GM03348 (cell line): ENCODE measurements around the gene CRYGN.

Experiments
- DNase-seq: peaks from one replicate; pipeline ENCODE4 v3.0.0; 2012; ENCODE audit warnings: low spot score

Gene CRYGN

DNA sequence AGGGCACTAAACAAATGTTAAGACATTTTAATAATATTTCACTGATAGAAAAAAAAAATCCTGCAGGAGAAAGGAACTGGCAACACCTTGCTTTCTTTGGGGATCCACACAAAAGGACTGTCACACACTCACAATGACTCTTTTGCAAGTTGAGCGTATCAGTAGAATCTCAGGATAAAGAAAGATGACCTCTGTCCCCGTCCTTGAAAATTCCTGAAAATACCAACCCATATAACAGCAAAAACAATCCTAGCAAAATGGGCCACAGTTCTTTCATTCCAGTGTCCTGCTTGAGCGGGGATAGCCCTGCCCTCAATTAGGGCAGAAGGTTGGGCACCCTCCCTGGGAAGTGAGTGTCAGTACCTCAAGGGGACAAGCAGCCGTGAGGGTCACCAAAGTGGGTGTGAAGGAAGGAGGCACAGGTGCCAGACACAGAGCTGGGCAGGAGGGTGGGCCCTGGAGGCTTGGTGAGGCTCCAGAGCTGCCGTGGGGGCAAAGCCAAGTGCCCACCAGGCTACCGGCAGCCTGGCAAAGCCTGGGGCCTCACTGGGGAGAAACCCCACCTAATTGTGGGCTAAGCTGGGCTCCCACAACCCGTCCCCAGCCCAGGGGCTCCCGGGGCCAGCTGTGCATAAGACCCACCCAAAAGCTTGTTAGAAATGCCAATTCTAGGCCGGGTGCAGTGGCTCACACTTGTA, 32.9 kb downstream of the CRYGN start:
- DNase-seq: no peak

GRCh38 chr7:151406051-151406875, 33.7 kb downstream of the CRYGN start:
- no peak for DNase-seq

GRCh38 chr7:151405588-151405987, 34.4 kb downstream of the CRYGN start:
- no peak for DNase-seq

GRCh38 chr7:151405056-151405455, 34.9 kb downstream of the CRYGN start:
- no peak for DNase-seq

- DNase-seq: peak; percentile 69
Observed at GRCh38 chr7:151404216-151405011, 35.5 kb downstream of the CRYGN start.

- DNase-seq: no peak
Observed at GRCh38 chr7:151403764-151404163, 36.2 kb downstream of the CRYGN start.

GRCh38 chr7:151402029-151402835, 37.7 kb downstream of the CRYGN start:
- DNase-seq: no peak

DNA sequence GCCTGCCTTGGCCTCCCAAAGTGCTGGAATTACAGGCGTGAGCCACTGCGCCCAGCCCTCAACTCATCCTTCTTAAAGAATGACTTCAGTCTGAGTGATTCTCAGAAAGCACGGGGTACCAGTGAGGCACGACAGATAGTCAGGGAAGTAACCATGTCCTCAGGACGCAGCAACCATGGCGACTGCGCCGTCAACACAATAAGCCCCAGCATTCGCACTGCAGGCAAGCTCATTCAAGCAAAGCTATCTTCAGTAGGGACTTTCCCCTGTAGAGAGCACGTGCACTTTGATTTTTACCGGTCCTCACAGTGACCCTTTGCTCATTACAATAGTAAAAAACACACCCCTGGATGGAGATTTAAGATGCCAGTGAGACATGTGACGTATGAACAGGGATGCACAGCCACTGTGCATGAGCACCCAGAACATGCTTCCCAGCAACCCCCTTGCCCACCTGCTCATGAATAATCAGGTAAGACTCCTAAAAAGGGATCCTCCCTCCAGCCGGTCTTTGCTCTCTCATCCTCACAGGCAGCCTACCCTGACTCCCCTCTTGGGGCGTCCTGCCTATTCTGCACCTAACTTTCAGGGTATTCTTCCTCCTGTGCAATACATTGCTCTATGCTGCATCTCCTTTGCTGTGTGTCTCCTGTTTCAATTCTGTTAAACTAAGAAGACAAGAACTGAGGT, 39.2 kb downstream of the CRYGN start:
- DNase-seq: no peak

- DNase-seq: no peak
Observed at GRCh38 chr7:151399906-151400305, 40.0 kb downstream of the CRYGN start.

GRCh38 chr7:151399305-151399601, 40.7 kb downstream of the CRYGN start:
- DNase-seq: no peak

DNA sequence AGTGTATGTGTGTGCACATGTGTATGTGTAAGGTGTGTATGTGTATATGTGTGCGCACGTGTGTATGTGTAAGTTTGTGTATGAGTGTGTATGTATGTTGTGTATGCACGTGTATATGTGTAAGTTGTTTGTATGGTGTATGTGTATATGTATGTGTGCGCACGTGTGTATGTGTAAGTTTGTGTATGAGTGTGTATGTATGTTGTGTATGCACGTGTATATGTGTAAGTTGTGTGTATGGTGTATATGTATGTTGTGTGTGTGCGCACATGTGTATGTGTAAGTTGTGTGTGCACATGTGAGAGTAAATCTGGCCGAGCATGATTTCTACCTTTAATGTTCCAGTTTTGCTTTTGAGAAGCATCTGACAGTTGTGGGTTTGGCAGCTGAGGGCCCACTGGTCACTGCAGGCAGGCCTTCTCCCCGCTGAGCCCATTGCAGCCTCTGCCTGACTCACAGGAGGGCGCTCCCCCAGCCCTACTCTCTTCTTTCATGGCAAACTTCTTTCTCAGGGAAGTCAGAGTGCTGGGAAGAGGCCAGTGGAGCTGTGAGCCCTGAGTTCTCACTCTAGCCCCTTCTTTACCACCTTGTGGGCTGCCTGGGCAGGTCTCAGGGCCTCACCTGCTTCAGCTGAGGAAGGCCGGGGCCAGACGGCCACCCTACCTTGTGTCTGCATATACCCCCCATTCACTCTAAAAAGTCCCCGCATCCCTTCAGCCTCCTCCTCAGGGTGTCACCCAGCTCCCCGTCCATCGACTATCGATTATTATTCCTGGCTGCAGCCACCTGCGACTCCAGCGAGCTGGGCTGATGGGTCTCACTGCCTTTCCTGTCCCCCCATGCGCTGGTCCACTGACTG, 41.3 kb downstream of the CRYGN start:
- no peak for DNase-seq

GRCh38 chr7:151397026-151397425, 42.9 kb downstream of the CRYGN start:
- DNase-seq: no peak

DNA sequence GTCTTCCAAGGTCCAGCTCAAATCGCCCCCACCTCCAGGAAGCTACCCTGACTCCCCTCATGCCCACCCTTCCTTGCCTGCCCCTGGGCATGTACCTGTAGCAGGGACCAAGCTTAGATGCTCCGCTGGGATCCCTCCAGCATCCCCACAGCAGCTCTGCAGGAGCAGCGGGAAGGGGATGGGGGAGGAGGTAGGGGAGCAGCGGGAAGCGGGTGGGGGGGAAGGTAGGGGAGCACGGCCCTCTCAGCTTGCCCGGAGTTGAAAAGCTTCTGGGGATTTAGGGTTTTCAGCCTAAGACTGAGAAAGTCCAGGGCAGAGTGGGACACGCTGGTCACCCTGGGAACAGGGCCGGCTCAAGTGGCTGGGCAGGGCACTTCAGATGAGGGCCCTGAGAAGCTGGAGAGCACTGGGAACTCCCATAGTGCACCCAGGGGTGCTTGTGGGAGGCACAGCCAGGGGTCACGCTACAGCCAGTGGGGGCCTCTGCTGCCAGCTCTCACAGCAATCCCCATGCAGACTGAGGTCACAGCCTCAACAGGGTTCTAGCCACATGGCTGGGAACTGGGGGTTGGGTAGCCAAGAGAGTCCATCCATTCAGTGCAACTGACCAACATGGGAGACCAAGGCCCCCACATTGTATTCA, 43.5 kb downstream of the CRYGN start:
- no peak for DNase-seq

GRCh38 chr7:151395036-151395367, 44.9 kb downstream of the CRYGN start:
- DNase-seq: no peak

DNA sequence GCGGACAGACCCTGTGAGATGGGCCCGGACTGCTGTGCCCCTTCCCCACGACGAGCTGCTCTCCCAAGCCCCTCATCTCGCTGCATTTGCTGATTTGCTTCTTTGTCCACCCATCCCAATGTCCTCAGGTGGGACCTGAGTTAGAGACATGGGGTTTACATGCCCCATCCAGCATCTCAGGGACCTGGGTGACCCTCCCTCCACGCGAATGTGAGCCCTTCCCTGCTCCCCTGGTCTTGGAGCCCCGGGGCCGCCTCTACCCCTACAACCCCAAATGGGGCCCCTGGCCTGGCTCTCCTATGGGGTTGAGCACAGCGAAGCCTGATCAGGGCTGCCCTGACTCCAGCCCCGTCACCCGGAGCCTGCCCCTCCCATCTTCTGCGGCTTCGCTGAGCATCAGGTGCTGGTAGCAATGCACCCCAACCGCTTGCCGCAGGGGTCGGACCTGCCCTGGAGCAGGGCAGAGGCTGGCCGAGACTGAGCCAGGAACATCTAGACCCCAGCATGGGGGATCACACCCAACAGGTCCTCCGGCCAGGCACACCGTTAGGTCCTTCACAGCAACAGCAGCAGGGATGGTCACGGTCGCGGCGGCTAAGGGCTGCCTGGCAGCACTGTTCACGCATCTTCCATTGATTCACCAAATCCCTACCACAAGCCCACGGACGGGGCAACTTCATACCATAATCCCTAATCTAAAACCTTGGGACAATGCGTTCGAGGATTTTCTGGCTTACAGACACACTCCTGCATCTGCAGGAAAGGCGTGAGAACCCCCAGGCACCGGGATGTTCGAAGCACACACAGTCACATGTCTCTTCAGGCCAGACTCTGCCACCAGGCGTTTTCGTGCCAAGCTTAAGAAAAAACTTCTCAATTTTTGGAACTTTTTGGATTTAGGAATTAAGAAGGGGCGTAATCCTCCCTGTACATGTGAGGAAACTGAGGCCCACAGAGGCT, 45.6 kb downstream of the CRYGN start:
- DNase-seq: no peak

DNA sequence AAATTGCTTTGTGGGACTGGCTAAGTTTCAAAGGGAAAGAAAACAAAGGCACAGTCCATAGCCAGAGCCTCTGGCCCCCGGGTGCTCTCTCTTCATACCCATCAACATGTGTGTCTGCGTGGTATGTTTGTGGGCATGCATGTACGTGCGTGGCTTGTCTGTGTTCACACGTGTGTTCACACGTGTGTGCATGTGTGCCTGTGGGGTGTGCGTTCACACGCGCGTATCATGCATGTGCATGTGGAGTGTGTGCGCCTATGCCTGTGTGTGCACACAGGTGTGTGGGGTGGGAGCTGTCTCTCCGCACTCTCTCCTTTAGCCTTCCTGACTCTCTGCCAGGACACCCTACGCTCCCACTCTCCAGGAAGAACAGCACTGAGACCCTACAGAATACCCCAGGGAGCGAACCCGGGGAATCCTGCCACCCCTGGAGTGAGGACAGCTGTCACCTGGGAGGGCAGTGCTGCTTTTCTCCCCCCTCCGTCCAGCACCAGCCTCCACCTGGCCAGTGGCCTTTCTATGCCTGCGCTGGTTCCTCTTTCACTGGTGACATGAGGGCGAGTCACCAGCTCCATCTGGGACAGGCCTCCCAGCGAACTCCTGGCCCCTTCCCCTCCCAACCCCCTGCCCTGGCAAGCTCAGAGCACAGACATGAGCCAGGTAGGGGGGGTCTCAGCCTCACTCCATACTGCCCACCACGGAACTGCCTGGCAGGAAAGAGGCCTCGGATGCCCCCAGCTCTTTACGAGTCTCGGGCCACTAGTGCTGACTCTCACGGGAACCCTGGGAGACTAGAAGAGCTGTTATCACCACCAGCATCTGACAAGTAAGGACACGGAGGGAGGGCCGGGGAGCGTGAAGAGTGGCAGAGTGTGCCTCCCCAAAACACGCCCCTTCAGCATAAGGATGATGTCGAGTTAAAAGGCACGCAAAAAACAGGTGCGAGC, 46.6 kb downstream of the CRYGN start:
- no peak for DNase-seq

GRCh38 chr7:151392426-151392825, 47.5 kb downstream of the CRYGN start:
- no peak for DNase-seq

- DNase-seq: no peak
Observed at GRCh38 chr7:151392002-151392401, 47.9 kb downstream of the CRYGN start.
